ENCODE measurements around the gene CHST1.

CHST1 gene

GRCh38 chr11:45599161-45599943 is 66.1 kb downstream of the CHST1 start:
- DNase-seq: no peak

All from HCEC 1CT (cell line).